HG02870 (cell line): ENCODE data around the gene SLC38A4.

Experiments
- ATAC-seq: cut with Tn5 transposase; IDR thresholded peaks from one replicate; pipeline ENCODE4 v1.9.1; 2021; ENCODE audit warnings: mild to moderate bottlenecking, moderate library complexity; ENCODE audit not compliant: unreplicated experiment

SLC38A4 gene

DNA sequence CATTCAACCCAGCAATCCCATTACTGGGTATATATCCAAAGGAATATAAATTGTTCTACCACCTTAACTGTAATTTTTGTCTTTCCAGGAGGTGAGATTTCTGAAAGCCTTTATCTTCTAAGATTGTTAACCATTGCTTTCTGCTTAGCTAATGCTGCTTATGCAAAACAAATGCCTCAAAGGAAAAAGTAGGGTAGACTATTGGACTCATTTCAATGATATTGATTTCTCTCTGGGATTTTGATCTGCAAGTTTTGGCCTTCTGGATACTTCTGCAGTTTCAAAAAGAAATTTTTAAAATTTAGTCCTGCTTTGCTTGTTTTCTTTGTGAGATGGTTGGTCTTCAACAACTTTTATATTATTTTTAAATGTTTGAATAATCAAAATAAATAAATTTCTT is 108.6 kb downstream of the SLC38A4 start:
- ATAC-seq, result no peak
